D341Med (cell line): ENCODE measurements around the gene REXO4.
"Not testable (repeated sequence)": the region's sequence is repeated elsewhere in the genome, so short reads cannot be mapped to it uniquely, and the experiment has no call there.

ENCODE experiments used
- DNase-seq: peaks from one replicate; pipeline ENCODE4 v3.0.0; 2012; ENCODE audit warnings: low spot score

Gene REXO4

DNA sequence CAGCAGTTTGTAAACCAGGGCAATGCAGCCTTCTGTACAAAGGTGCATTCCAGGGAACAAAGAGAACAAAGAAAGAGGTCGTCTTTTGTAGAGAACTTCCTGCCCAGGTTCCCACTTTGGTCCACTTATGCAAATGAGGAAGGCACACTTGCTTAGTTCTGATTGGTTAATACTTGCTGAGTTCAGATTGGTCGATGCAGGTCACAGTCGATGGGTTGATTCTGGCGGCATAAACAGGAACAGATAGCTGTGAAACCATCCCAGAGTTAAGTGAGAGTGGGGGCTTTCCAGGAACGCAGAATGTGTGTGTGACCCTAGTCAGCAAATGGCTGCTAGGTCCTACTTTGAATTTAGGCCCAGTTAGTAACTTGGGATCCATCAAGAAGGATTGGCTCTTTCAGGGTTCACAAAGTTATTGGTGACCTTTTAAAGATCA, 2.6 kb upstream of the REXO4 start:
- DNase-seq, result no peak

- DNase-seq, result no peak
Observed at GRCh38 chr9:133419005-133419404, 1.2 kb upstream of the REXO4 start.

DNA sequence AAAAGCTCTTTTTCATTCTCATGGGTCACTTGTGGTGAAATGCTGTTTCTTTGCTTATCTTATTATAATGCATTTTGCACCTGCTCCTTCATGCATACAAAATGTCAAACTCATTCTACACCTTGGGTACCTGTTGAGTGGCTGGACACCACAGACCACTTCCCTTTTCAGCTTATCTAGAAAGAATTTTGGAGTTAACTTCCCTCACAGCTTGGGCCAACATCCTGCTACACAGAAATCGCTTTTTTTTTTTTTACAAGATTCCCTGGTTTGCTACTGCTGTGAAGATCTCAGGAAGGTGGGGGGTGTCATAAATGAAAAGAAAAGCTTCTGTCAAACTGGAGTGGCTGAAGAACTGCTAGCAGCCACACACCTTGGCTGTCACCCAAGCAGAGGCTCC, 2.6 kb downstream of the REXO4 start:
- DNase-seq, result no peak

DNA sequence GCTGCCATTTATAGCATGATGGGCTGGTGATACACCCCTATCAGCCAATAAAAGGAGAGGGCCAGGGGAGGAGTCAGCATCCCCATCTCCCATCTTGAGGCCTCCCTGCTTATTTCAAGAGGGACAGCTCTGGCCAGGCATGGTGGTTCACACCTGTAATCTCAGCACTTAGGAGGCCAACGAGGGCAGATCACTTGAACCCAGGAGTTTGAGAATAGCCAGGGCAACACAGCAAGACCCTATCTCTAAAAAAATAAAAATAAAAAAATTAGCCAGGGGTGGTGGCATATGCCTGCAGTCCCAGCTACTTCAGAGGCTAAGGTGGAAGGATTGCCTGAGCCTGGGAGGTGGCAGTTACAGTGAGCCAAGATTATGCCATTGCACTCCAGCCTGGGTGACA, 9.8 kb downstream of the REXO4 start:
- no peak for DNase-seq

GRCh38 chr9:133406480-133407307, 11.1 kb downstream of the REXO4 start:
- DNase-seq, result peak; percentile 88

DNA sequence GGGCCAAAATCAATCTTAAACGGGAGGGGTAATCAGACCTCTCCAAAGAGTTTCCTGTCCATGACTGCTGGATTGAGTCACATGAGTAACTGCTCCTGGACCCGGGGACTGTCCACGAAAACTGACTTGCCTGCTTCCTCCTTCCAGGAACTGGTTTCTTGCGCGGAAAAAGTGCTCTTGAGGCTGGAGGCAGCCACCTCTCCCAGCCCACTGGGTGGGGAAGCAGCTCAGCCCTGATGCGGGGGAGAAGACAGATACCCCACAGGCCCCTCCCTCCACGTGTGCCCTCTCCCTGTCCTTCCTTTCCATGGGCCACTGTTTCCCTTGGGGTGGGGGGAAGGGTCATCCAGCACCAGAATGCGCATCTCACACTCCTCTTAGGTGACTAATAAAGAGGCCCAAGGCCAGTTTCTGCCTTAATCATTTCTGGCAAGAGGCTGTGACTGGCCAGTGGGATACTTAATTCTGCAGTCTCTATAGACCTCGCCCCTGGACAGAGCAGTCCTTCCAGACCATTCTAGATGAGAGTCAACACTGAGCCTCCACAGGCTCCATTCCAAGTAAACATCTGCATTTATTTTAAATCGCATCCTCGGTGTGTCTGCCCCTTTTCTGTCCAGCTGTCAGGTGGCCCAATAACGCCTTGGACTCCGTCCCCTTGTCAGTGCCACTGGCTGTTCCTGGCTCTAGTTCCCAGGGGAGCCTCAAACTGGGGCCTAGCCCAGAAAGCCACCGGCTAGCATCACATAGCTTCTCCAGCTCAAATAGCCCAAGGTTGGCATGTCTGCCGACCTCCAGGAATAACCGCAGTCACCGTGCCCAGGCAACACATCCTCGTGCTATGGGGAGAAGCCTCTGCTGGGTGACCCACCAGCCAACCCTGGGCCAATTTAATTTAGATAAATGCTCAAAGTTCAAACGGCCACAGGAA, 12.0 kb downstream of the REXO4 start:
- no peak for DNase-seq

- DNase-seq, result no peak
Observed at GRCh38 chr9:133404454-133405002, 13.3 kb downstream of the REXO4 start.

GRCh38 chr9:133403766-133404453, 13.9 kb downstream of the REXO4 start:
- DNase-seq, result peak; percentile 70

DNA sequence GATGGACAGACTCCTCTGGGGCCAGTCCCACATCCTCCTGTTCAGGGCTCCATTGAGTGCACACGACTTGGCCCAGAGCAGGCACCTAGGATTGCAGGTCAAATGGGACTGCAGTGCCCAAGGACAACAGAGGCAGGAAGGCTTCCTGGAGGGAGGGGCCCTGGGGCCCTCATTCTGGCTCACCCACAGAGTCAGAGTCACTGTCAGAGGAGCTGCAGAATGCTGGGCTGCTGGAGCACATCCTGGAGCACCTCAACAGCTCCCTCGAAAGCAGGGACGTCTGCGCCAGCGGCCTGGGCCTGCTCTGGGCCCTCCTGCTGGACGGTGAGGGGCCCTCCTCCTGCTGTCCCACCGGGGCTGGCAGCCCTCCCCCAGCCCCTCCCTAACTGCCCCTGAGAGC, 15.1 kb downstream of the REXO4 start:
- no peak for DNase-seq

- DNase-seq, result no peak
Observed at GRCh38 chr9:133401588-133401987, 16.2 kb downstream of the REXO4 start.

DNA sequence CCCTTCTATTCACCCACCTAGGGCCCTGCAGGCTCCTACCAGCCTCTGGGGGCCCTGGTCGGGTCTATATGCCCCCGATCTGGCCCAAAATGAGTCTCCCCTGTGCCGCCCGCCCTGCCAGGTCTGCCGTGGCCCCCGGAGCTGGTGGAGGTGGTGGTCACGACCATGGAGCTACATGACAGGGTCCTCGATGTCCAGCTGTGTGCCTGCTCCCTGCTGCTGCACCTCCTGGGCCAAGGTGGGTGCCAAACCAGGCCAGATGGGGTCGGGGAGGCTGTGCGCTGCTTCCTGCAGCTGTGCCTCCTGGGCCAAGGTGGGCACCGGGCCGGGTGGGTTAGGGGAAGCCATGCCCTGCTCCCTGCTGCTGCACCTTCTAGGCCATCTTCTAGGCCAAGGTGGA, 17.5 kb downstream of the REXO4 start:
- DNase-seq, result no peak

- no peak for DNase-seq
Observed at GRCh38 chr9:133397895-133398294, 19.9 kb downstream of the REXO4 start.

DNA sequence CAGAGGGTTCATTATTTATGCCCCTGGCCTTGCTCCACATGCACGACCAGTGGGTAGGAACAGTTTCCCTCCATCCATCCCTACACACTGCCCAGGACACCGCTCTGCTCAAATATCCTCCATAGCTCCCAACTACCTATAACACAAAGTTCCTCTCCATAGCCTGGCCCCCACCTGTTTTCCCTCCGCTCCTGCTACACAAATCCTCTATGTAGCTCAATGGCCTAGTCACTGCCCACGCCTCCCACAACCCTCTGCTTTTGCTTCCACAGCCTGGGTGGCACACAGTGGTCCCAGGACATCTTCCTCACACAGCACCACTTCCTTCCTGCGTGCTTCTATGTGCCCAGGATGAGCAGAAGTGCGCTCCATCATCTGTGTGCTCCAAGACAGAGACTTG, 20.4 kb downstream of the REXO4 start:
- no peak for DNase-seq

GRCh38 chr9:133396952-133397351, 20.9 kb downstream of the REXO4 start:
- DNase-seq, result no peak

DNA sequence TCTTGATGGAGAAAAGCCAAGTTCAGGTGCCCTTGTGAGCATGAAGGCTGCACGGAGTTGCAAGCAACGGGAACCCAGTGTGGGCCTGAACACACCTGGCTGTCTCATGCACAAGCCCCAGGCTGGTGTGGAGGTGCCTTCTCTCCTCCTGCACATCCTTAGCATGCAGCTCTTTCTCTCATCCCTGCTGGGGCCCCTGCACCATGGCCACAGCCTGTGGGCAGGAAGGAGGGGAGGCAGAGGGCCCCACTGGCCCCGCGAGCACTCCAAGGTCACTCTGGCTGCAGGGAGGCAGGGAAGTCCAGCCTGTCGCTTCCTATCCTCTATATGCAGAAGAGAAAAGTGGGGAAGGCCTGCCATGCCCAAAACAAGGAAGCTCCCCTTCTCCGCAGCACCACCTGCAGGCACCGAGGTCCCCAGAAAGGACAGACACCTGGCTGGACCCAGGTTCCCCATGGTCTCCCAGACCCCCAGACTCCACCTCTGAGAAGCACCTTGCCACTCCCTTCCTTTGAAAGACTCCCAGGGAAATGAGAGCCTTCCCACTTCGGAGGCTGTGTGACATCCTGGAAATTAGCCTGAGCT, 23.0 kb downstream of the REXO4 start:
- DNase-seq, result no peak

DNA sequence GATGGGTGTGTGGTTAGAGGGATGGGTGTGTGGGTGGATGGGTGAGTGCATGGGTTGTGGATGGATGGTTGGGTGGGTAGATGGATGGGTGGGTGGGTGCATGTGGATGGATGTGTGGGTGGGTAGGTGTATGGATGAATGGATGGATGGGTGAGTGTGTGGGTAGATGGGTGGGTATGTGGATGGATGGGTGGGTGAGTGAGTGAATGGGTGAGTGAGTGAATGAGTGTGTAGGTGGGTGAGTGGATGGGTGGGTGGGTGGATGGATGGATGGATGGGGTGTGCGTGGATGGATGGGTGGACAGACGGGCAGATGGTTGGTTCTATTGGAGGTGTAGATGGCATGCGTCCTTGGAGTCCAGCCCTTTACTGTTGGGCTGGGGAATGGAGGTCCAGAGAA, 24.4 kb downstream of the REXO4 start:
- DNase-seq, result no peak

GRCh38 chr9:133392308-133392707, 25.5 kb downstream of the REXO4 start:
- DNase-seq, result not testable (repeated sequence)

GRCh38 chr9:133391449-133391848, 26.4 kb downstream of the REXO4 start:
- DNase-seq, result not testable (repeated sequence)

- DNase-seq, result no peak
Observed at GRCh38 chr9:133390713-133391112, 27.1 kb downstream of the REXO4 start.

GRCh38 chr9:133389562-133389961, 28.2 kb downstream of the REXO4 start:
- DNase-seq, result no peak

GRCh38 chr9:133389025-133389557, 28.7 kb downstream of the REXO4 start:
- no peak for DNase-seq
